Stimulated activated CD8-positive, alpha-beta memory T cell treated with anti-CD3 and anti-CD28 coated beads, Interleukin-15, amount 100 ng/mL, for 24 hours (primary cell): ENCODE results near the gene MT1X.

ENCODE experiments used
- DNase-seq: peaks from one replicate; pipeline ENCODE4 v3.0.0-alpha.2; 2020; ENCODE audit warnings: low read depth

Gene MT1X

GRCh38 chr16:56681939-56682702 lies at the start of gene MT1X:
Gene MT1X (plus strand): TSS chr16:56682470. CDS start chr16:56682541, 71 bp downstream.
- DNase-seq, result peak; percentile 83

- no peak for DNase-seq
These were observed 49.4 kb upstream of the MT1X start for GRCh38 chr16:56632848-56633365.

- no peak for DNase-seq
These were observed 48.7 kb upstream of the MT1X start for GRCh38 chr16:56633535-56633934.

- no peak for DNase-seq
These were observed 47.4 kb upstream of the MT1X start for GRCh38 chr16:56634715-56635440.

GRCh38 chr16:56635441-56635967 lies 46.8 kb upstream of the MT1X start:
- no peak for DNase-seq

GRCh38 chr16:56636616-56637413 lies 45.5 kb upstream of the MT1X start:
- DNase-seq, result no peak

- DNase-seq, result no peak
These were observed 44.2 kb upstream of the MT1X start, which contains the start of gene MT1A for GRCh38 chr16:56637814-56638750. Gene MT1A (plus strand): TSS chr16:56638666. CDS start chr16:56638739, 73 bp downstream.

- DNase-seq, result no peak
These were observed 43.2 kb upstream of the MT1X start for GRCh38 chr16:56639045-56639444.

- DNase-seq, result no peak
These were observed 42.2 kb upstream of the MT1X start for GRCh38 chr16:56640076-56640475.

GRCh38 chr16:56641166-56641565 lies 41.1 kb upstream of the MT1X start:
- DNase-seq, result no peak

GRCh38 chr16:56643080-56643778 lies 39.0 kb upstream of the MT1X start:
- peak; percentile 48 for DNase-seq

- DNase-seq, result no peak
These were observed 38.4 kb upstream of the MT1X start for GRCh38 chr16:56643833-56644232.

GRCh38 chr16:56645311-56645710 lies 37.0 kb upstream of the MT1X start:
- DNase-seq, result no peak

GRCh38 chr16:56645838-56646237 lies 36.4 kb upstream of the MT1X start:
- no peak for DNase-seq

- DNase-seq, result no peak
These were observed 34.4 kb upstream of the MT1X start for GRCh38 chr16:56647641-56648431.

GRCh38 chr16:56649271-56649670 lies 33.0 kb upstream of the MT1X start:
- DNase-seq, result no peak

- no peak for DNase-seq
These were observed 32.5 kb upstream of the MT1X start for GRCh38 chr16:56649820-56650219.

- DNase-seq, result no peak
These were observed 30.7 kb upstream of the MT1X start, which contains the start of gene MT1B for GRCh38 chr16:56651586-56651985. Gene MT1B (plus strand): TSS chr16:56651886. CDS start chr16:56651954, 68 bp downstream.

- no peak for DNase-seq
These were observed 29.7 kb upstream of the MT1X start for GRCh38 chr16:56652600-56652999.
